Naive thymus-derived CD8-positive, alpha-beta T cell (primary cell): ENCODE data around the gene TAC3. TPM values are rescaled to one million over a fixed set of nuclear protein-coding genes. Genes with fewer than 3 reads are reported as not detected.
"Not testable (repeated sequence)": the region's sequence is repeated elsewhere in the genome, so short reads cannot be mapped to it uniquely, and the experiment has no call there.

Source experiments
- ATAC-seq, 2 donors: fragments of 150-1000 bp; cut with Tn5 transposase in 1 of 2; sonication (Bioruptor Pico), chemical (Tn5 transposase) in 1 of 2; 1 replicate in 1 of 2; 2 replicates in 1 of 2; pipeline ENCODE4 v1.10.0; 2021; ENCODE audit warnings: mild to moderate bottlenecking in 2 of 2, moderate library complexity in 2 of 2
- POLR2A ChIA-PET: fragments of 350-600 bp; sonication (Branson Sonifier 250); formaldehyde crosslinking; loops from one replicate; lab custom pipeline; 2021; ENCODE audit warnings: antibody characterized with exemption; lab: Charles Lee
- DNase-seq, 10 donors: peaks; one replicate each; pipeline versions ENCODE4 v3.0.0 to v3.0.0-alpha.2; 2020 to 2022
- H3K27ac Mint-ChIP-seq, 10 donors: one replicate each; pipeline ENCODE4 v1.8.0; 2020 to 2022; ENCODE audit warnings: mild to moderate bottlenecking in 10 of 10, mixed read lengths in 10 of 10, moderate library complexity in 4 of 10, inconsistent platforms in 1 of 10
- H3K27me3 Mint-ChIP-seq, 5 donors: one replicate each; pipeline ENCODE4 v1.8.0; 2021 to 2022; ENCODE audit warnings: mixed read lengths in 5 of 5
- H3K36me3 Mint-ChIP-seq, 3 donors: one replicate each; pipeline ENCODE4 v1.8.0; 2020 to 2022; ENCODE audit warnings: mixed read lengths in 3 of 3, mild to moderate bottlenecking in 2 of 3, inconsistent platforms in 1 of 3
- H3K4me1 Mint-ChIP-seq, 4 donors: one replicate each; pipeline ENCODE4 v1.8.0; 2021 to 2022; ENCODE audit warnings: mixed read lengths in 4 of 4
- H3K4me3 Mint-ChIP-seq, 10 donors: one replicate each; pipeline ENCODE4 v1.8.0; 2020 to 2022; ENCODE audit warnings: mild to moderate bottlenecking in 10 of 10, mixed read lengths in 10 of 10, moderate library complexity in 6 of 10, inconsistent platforms in 1 of 10
- H3K9me3 Mint-ChIP-seq, 9 donors: one replicate each; pipeline ENCODE4 v1.8.0; 2020 to 2022; ENCODE audit warnings: mixed read lengths in 9 of 9, mild to moderate bottlenecking in 3 of 9, inconsistent platforms in 1 of 9, moderate library complexity in 1 of 9
- polyA plus RNA-seq, 3 donors: library from polyadenylated mRNA; unstranded; fragments of 300-500 nt; fragmentation: Illumina TruSeq; gene quantifications; one replicate each; pipeline ENCODE4 v1.2.3, GENCODE V29; 2021
- total RNA-seq, 8 experiments: library from RNA in 2 of 8; stranded (reverse) in 2 of 8; gene quantifications; one replicate each; pipeline ENCODE4 v1.2.3 and lab custom pipeline; 2021 to 2026

The TAC3 gene
- total and polyA plus RNA-seq, 5 experiments from 2014 or later, result not detected

- Mint-ChIP-seq H3K9me3 (no peaks in the 10 kb centered on the region), H3K36me3 (no peaks in the 10 kb centered on the region), H3K27me3 (no peaks in the 10 kb centered on the region), H3K4me3 (peak overlapping the region in 1 of 10 donors; percentile 12), H3K4me1 (peaks cover 25 to 33% (median 32%) of the 10 kb centered on the region in 4 donors), H3K27ac (peak overlapping the region in 5 of 10 donors; percentile 6 to 77 (median 31))
- ATAC-seq, result no peak
- peak in 1 of 10 donors; percentile 36 for DNase-seq
- POLR2A ChIA-PET, result interaction anchor here (0.5 to 1.3 kb wide), 3 partner anchors 14 to 104 kb away, joined by 3 to 4 read pairs (median 3); no protein-coding TSS in a partner anchor
Measured at GRCh38 chr12:57031789-57032188, 15.5 kb upstream of the TAC3 start.

- H3K4me3 Mint-ChIP-seq, result peak overlapping the region in 7 of 10 donors; percentile 22 to 61 (median 46)
- POLR2A ChIA-PET, result interaction anchor here (0.5 to 1.3 kb wide), 2 partner anchors 19 to 104 kb away, joined by 3 to 4 read pairs; no protein-coding TSS in a partner anchor
- peaks cover 31 to 39% (median 38%) of the 10 kb centered on the region in 4 donors for H3K4me1 Mint-ChIP-seq
- ATAC-seq (peak; percentile 69 to 72), DNase-seq (peak in 4 of 10 donors; percentile 9 to 59 (median 28))
- peak overlapping the region in 7 of 10 donors; percentile 23 to 77 (median 50) for H3K27ac Mint-ChIP-seq
- no peaks in the 10 kb centered on the region for H3K27me3 Mint-ChIP-seq
- no peaks in the 10 kb centered on the region for H3K36me3 Mint-ChIP-seq
- no peaks in the 10 kb centered on the region for H3K9me3 Mint-ChIP-seq
Measured at GRCh38 chr12:57031138-57031725, 14.9 kb upstream of the TAC3 start.

- DNase-seq, result peak in 1 of 10 donors; percentile 53
- peak overlapping the region in 2 of 10 donors; percentile 25 to 39 for H3K27ac Mint-ChIP-seq
- no peak overlapping the region for H3K4me3 Mint-ChIP-seq
- peaks cover 32 to 42% (median 41%) of the 10 kb centered on the region in 4 donors for H3K4me1 Mint-ChIP-seq
- H3K36me3 Mint-ChIP-seq, result no peaks in the 10 kb centered on the region
- ATAC-seq, result no peak
- no peaks in the 10 kb centered on the region for H3K9me3 Mint-ChIP-seq
- no peaks in the 10 kb centered on the region for H3K27me3 Mint-ChIP-seq
- POLR2A ChIA-PET, result interaction anchor here (1.3 kb wide), 1 partner anchor 18 kb away, joined by 3 read pairs; no protein-coding TSS in a partner anchor
Measured at GRCh38 chr12:57029457-57029856, 13.1 kb upstream of the TAC3 start.

- no peaks in the 10 kb centered on the region for H3K9me3 Mint-ChIP-seq
- peaks cover 35 to 42% (median 41%) of the 10 kb centered on the region in 4 donors for H3K4me1 Mint-ChIP-seq
- POLR2A ChIA-PET, result interaction anchor here (0.5 to 2.0 kb wide), 5 partner anchors 13 to 264 kb away, joined by 3 to 6 read pairs (median 5); partner anchors contain the start of gene STAT6
- DNase-seq, result peak in 1 of 10 donors; percentile 37
- ATAC-seq, result no peak
- H3K4me3 Mint-ChIP-seq, result peak overlapping the region in 6 of 10 donors; percentile 22 to 73 (median 52)
- no peaks in the 10 kb centered on the region for H3K27me3 Mint-ChIP-seq
- peak overlapping the region; percentile 0 to 91 (median 78) for H3K27ac Mint-ChIP-seq
- no peaks in the 10 kb centered on the region for H3K36me3 Mint-ChIP-seq
Measured at GRCh38 chr12:57027805-57028153, 11.4 kb upstream of the TAC3 start.

- peaks cover 35 to 42% (median 41%) of the 10 kb centered on the region in 4 donors for H3K4me1 Mint-ChIP-seq
- ATAC-seq (peak in 1 of 2 donors; percentile 40), DNase-seq (peak in 1 of 10 donors; percentile 55)
- POLR2A ChIA-PET, result interaction anchor here (0.5 to 2.0 kb wide), 3 partner anchors 9 to 291 kb away, joined by 3 to 7 read pairs (median 5); no protein-coding TSS in a partner anchor
- no peaks in the 10 kb centered on the region for H3K27me3 Mint-ChIP-seq
- H3K9me3 Mint-ChIP-seq, result no peaks in the 10 kb centered on the region
- H3K27ac Mint-ChIP-seq, result peak overlapping the region; percentile 20 to 91 (median 82)
- H3K36me3 Mint-ChIP-seq, result no peaks in the 10 kb centered on the region
- H3K4me3 Mint-ChIP-seq, result peak overlapping the region in 7 of 10 donors; percentile 37 to 73 (median 52)
Measured at GRCh38 chr12:57027011-57027804, 10.9 kb upstream of the TAC3 start.

GRCh38 chr12:57025196-57025595 is 8.9 kb upstream of the TAC3 start:
- DNase-seq, result no peak
- POLR2A ChIA-PET, result interaction anchor here (1.4 kb wide), 1 partner anchor 87 kb away, joined by 3 read pairs; no protein-coding TSS in a partner anchor
- Mint-ChIP-seq H3K4me3 (no peak overlapping the region), H3K27me3 (no peaks in the 10 kb centered on the region), H3K36me3 (no peaks in the 10 kb centered on the region), H3K9me3 (no peaks in the 10 kb centered on the region), H3K4me1 (peaks cover 21 to 30% (median 27%) of the 10 kb centered on the region in 4 donors), H3K27ac (peak overlapping the region in 1 of 10 donors; percentile 60)
- ATAC-seq, result no peak

GRCh38 chr12:57022324-57022723 is 6.0 kb upstream of the TAC3 start:
- POLR2A ChIA-PET, H3K27me3 Mint-ChIP-seq, DNase-seq, H3K36me3 Mint-ChIP-seq, H3K4me3 Mint-ChIP-seq, ATAC-seq, H3K9me3 Mint-ChIP-seq: not testable (repeated sequence)
- H3K27ac Mint-ChIP-seq, result peak overlapping the region in 3 of 10 donors; percentile 8 to 80 (median 34)
- H3K4me1 Mint-ChIP-seq, result peaks cover 18 to 29% (median 28%) of the 10 kb centered on the region in 4 donors

GRCh38 chr12:57019983-57020719 is 3.8 kb upstream of the TAC3 start:
- POLR2A ChIA-PET, result no interaction called here
- Mint-ChIP-seq H3K4me3 (peak overlapping the region in 8 of 10 donors; percentile 1 to 63 (median 42)), H3K36me3 (no peaks in the 10 kb centered on the region), H3K4me1 (peaks cover 10 to 16% (median 15%) of the 10 kb centered on the region in 4 donors), H3K27ac (peak overlapping the region; percentile 53 to 94 (median 80)), H3K27me3 (peaks cover 0 to 2% (median 0%) of the 10 kb centered on the region in 5 donors), H3K9me3 (no peaks in the 10 kb centered on the region)
- DNase-seq (peak in 2 of 10 donors; percentile 7 to 15), ATAC-seq (no peak)

GRCh38 chr12:57018906-57019305 is 2.6 kb upstream of the TAC3 start:
- H3K4me1 Mint-ChIP-seq, result peaks cover 8 to 16% (median 15%) of the 10 kb centered on the region in 4 donors

GRCh38 chr12:57018353-57018752 is 2.0 kb upstream of the TAC3 start:
- H3K27ac Mint-ChIP-seq, H3K36me3 Mint-ChIP-seq, H3K9me3 Mint-ChIP-seq, ATAC-seq, DNase-seq, H3K4me3 Mint-ChIP-seq: not testable (repeated sequence)
- POLR2A ChIA-PET, result interaction anchor here (0.6 to 1.8 kb wide), 10 partner anchors 9 to 329 kb away, joined by 3 to 8 read pairs (median 4); no protein-coding TSS in a partner anchor
- Mint-ChIP-seq H3K27me3 (peaks cover 0 to 11% (median 0%) of the 10 kb centered on the region in 5 donors), H3K4me1 (peaks cover 5 to 16% (median 15%) of the 10 kb centered on the region in 4 donors)

More at GRCh38 chr12:57018906-57019305, 2.6 kb upstream of the TAC3 start:
- Mint-ChIP-seq H3K27ac (peak overlapping the region in 2 of 10 donors; percentile 43 to 71), H3K4me3 (no peak overlapping the region), H3K36me3 (no peaks in the 10 kb centered on the region), H3K27me3 (peaks cover 0 to 10% (median 0%) of the 10 kb centered on the region in 5 donors), H3K9me3 (no peaks in the 10 kb centered on the region)
- POLR2A ChIA-PET, result interaction anchor here (0.7 to 1.6 kb wide), 2 partner anchors 11 to 30 kb away, joined by 3 to 6 read pairs; no protein-coding TSS in a partner anchor
- DNase-seq (no peak), ATAC-seq (no peak)

- Mint-ChIP-seq H3K27ac (peak overlapping the region in 5 of 10 donors; percentile 16 to 41 (median 35)), H3K4me1 (peaks cover 11 to 24% (median 18%) of the 10 kb centered on the region in 4 donors), H3K4me3 (no peak overlapping the region), H3K27me3 (peaks cover 0 to 11% (median 0%) of the 10 kb centered on the region in 5 donors), H3K9me3 (no peaks in the 10 kb centered on the region), H3K36me3 (no peaks in the 10 kb centered on the region)
- DNase-seq (no peak), ATAC-seq (no peak)
- POLR2A ChIA-PET, result no interaction called here
Measured at GRCh38 chr12:57012600-57013465, 3.5 kb downstream of the TAC3 start.
